Measurements from ENCODE around the gene SPATA18. TPM values are rescaled to one million over a fixed set of nuclear protein-coding genes. Genes with fewer than 3 reads are reported as not detected.

The SPATA18 gene
- total and polyA plus RNA-seq, 2 of the 13 experiments (the other 11 are each of a cell fraction or from before 2014, with no cell fraction given) = 5.7 to 13.2 TPM

- TF ChIP-seq ARID5B (CRISPR knock-in tag; IDR thresholded peaks at IDR 0.05) = peak; percentile 58; the same call in 1 of the 2 replicates
- TF ChIP-seq MXI1 (IDR thresholded peaks at IDR 0.05; ENCODE audit: borderline replicate concordance, low read depth, low read length) = no peak
- no peak for TF ChIP-seq ZNF879 (CRISPR knock-in tag; IDR thresholded peaks at IDR 0.05)
- TF ChIP-seq, protein P1, sequence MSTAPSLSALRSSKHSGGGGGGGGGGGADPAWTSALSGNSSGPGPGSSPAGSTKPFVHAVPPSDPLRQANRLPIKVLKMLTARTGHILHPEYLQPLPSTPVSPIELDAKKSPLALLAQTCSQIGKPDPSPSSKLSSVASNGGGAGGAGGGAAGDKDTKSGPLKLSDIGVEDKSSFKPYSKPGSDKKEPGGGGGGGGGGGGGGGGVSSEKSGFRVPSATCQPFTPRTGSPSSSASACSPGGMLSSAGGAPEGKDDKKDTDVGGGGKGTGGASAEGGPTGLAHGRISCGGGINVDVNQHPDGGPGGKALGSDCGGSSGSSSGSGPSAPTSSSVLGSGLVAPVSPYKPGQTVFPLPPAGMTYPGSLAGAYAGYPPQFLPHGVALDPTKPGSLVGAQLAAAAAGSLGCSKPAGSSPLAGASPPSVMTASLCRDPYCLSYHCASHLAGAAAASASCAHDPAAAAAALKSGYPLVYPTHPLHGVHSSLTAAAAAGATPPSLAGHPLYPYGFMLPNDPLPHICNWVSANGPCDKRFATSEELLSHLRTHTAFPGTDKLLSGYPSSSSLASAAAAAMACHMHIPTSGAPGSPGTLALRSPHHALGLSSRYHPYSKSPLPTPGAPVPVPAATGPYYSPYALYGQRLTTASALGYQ (CRISPR knock-in tag; IDR thresholded peaks at IDR 0.05) = no peak
- TF ChIP-seq ZKSCAN8 (CRISPR knock-in tag; IDR thresholded peaks at IDR 0.05; ENCODE audit: borderline replicate concordance) = no peak
- TF ChIP-seq ZBTB2 (CRISPR knock-in tag; IDR thresholded peaks at IDR 0.05; ENCODE audit: low read depth) = no peak
- TF ChIP-seq TGIF2 (CRISPR knock-in tag; IDR thresholded peaks at IDR 0.05) = peak; percentile 59; the same call in 1 of the 2 replicates
- TF ChIP-seq RFX5 (IDR thresholded peaks at IDR 0.05; ENCODE audit: low read depth, low read length) = no peak
- no peak for TF ChIP-seq ZNF770 (CRISPR knock-in tag; IDR thresholded peaks at IDR 0.05)
- TF ChIP-seq ZFP36 (IDR thresholded peaks at IDR 0.05; ENCODE audit: borderline replicate concordance, low read depth, low read length, partially characterized antibody) = no peak
- peak; percentile 18; the same call in 1 of the 2 replicates for TF ChIP-seq SOX5 (CRISPR knock-in tag; IDR thresholded peaks at IDR 0.05; ENCODE audit: borderline replicate concordance)
- no peak for TF ChIP-seq ZNF263 (CRISPR knock-in tag; IDR thresholded peaks at IDR 0.05)
- TF ChIP-seq SATB2 (CRISPR knock-in tag; IDR thresholded peaks at IDR 0.05) = 0 out of 2 replicates have a peak, but pooled peaks have one; percentile 15
- TF ChIP-seq ZKSCAN5 (CRISPR knock-in tag; IDR thresholded peaks at IDR 0.05) = no peak
- no peak for TF ChIP-seq BORCS8-MEF2B (CRISPR knock-in tag; IDR thresholded peaks at IDR 0.05)
- TF ChIP-seq, protein P2, sequence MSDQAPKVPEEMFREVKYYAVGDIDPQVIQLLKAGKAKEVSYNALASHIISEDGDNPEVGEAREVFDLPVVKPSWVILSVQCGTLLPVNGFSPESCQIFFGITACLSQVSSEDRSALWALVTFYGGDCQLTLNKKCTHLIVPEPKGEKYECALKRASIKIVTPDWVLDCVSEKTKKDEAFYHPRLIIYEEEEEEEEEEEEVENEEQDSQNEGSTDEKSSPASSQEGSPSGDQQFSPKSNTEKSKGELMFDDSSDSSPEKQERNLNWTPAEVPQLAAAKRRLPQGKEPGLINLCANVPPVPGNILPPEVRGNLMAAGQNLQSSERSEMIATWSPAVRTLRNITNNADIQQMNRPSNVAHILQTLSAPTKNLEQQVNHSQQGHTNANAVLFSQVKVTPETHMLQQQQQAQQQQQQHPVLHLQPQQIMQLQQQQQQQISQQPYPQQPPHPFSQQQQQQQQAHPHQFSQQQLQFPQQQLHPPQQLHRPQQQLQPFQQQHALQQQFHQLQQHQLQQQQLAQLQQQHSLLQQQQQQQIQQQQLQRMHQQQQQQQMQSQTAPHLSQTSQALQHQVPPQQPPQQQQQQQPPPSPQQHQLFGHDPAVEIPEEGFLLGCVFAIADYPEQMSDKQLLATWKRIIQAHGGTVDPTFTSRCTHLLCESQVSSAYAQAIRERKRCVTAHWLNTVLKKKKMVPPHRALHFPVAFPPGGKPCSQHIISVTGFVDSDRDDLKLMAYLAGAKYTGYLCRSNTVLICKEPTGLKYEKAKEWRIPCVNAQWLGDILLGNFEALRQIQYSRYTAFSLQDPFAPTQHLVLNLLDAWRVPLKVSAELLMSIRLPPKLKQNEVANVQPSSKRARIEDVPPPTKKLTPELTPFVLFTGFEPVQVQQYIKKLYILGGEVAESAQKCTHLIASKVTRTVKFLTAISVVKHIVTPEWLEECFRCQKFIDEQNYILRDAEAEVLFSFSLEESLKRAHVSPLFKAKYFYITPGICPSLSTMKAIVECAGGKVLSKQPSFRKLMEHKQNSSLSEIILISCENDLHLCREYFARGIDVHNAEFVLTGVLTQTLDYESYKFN (CRISPR knock-in tag; conservative IDR thresholded peaks at IDR 0.05) = peak; percentile 76
- TF ChIP-seq CC2D1A (CRISPR knock-in tag; IDR thresholded peaks at IDR 0.05) = 0 out of 2 replicates have a peak, but pooled peaks have one; percentile 20
- no peak for TF ChIP-seq ISX (CRISPR knock-in tag; conservative IDR thresholded peaks at IDR 0.05)
- no peak for TF ChIP-seq MIER2 (CRISPR knock-in tag; IDR thresholded peaks at IDR 0.05)
These were observed 1.3 kb downstream of the SPATA18 start (continued) for GRCh38 chr4:52052475-52052780.

All from HepG2 (cell line).